HEK293 (cell line): ENCODE data around the gene CALCOCO1.

ENCODE experiments used
- AEBP2 ChIP-seq: fragments of 450-650 bp; formaldehyde crosslinking; IDR thresholded peaks from 2 replicates; pipeline ENCODE4 v1.5.1; 2016; ENCODE audit warnings: missing biosample characterization, missing genetic modification characterization, borderline replicate concordance
- CTCF ChIP-seq: fragments of 450-650 bp; formaldehyde crosslinking; IDR thresholded peaks from 2 replicates; pipeline ENCODE4 v1.5.1; 2016; ENCODE audit warnings: missing biosample characterization, missing genetic modification characterization
- OSR2 ChIP-seq: fragments of 450-650 bp; formaldehyde crosslinking; IDR thresholded peaks from 2 replicates; pipeline ENCODE4 v1.5.1; 2016; ENCODE audit warnings: missing biosample characterization, missing genetic modification characterization
- REST ChIP-seq: fragments of 450-650 bp; formaldehyde crosslinking; IDR thresholded peaks from 2 replicates; pipeline ENCODE4 v1.5.1; 2016; ENCODE audit warnings: missing biosample characterization, missing genetic modification characterization
- YY1 ChIP-seq: fragments of 450-650 bp; formaldehyde crosslinking; IDR thresholded peaks from 2 replicates; pipeline ENCODE4 v1.5.1; 2018; ENCODE audit warnings: missing biosample characterization, missing genetic modification characterization
- ZBTB11 ChIP-seq: fragments of 450-650 bp; formaldehyde crosslinking; conservative IDR thresholded peaks from 2 replicates; pipeline ENCODE4 v1.5.1; 2016; ENCODE audit warnings: low read depth, missing biosample characterization, missing genetic modification characterization
- ZEB2 ChIP-seq: fragments of 450-650 bp; formaldehyde crosslinking; IDR thresholded peaks from 2 replicates; pipeline ENCODE4 v1.5.1; 2016; ENCODE audit warnings: missing biosample characterization, missing genetic modification characterization
- ZNF2 ChIP-seq: fragments of 450-650 bp; formaldehyde crosslinking; IDR thresholded peaks from 2 replicates; pipeline ENCODE4 v1.5.1; 2016; ENCODE audit warnings: missing biosample characterization, missing genetic modification characterization
- ZNF211 ChIP-seq: fragments of 450-650 bp; formaldehyde crosslinking; IDR thresholded peaks from 2 replicates; pipeline ENCODE4 v1.5.1; 2016; ENCODE audit warnings: low read depth, missing biosample characterization, missing genetic modification characterization
- ZNF544 ChIP-seq: fragments of 450-650 bp; formaldehyde crosslinking; IDR thresholded peaks from 2 replicates; pipeline ENCODE4 v1.5.0; 2017; ENCODE audit warnings: missing biosample characterization, missing genetic modification characterization
- ZNF610 ChIP-seq: fragments of 450-650 bp; formaldehyde crosslinking; IDR thresholded peaks from 2 replicates; pipeline ENCODE4 v1.5.1; 2016; ENCODE audit warnings: missing biosample characterization, missing genetic modification characterization, borderline replicate concordance
- ZNF768 ChIP-seq: fragments of 450-650 bp; formaldehyde crosslinking; IDR thresholded peaks from 2 replicates; pipeline ENCODE4 v1.5.1; 2018; ENCODE audit warnings: missing biosample characterization, mild to moderate bottlenecking, missing genetic modification characterization
- TF ChIP-seq, protein P1 (sequence below): fragments of 450-650 bp; formaldehyde crosslinking; IDR thresholded peaks from 2 replicates; pipeline ENCODE4 v1.5.1; 2017; ENCODE audit warnings: missing biosample characterization, mild to moderate bottlenecking, missing genetic modification characterization, moderate library complexity

DNA sequence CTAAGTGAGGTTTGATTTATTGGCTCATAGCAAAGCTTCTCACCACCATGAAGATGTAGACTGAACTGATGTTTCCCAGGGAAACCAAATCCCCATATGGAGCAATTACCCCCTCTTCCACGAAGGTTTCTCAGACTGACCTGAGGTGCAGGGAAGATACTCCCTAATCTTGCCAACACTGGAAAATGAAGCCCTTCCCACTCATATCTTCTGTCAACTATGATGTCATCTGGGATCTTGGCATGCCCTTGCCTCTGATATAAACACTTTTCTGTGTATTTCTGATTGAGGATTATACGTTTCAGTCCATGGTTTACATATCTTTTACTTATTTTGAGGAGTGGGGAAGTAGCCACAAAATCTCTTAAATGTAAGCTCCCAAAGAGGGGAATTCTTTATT is 38.6 kb upstream of the CALCOCO1 start:
- TF ChIP-seq CTCF (tag by site-specific recombination) = no peak
- no peak for TF ChIP-seq AEBP2 (tag by site-specific recombination)
- TF ChIP-seq ZNF211 (tag by site-specific recombination) = no peak
- no peak for TF ChIP-seq OSR2
- TF ChIP-seq, protein P1, sequence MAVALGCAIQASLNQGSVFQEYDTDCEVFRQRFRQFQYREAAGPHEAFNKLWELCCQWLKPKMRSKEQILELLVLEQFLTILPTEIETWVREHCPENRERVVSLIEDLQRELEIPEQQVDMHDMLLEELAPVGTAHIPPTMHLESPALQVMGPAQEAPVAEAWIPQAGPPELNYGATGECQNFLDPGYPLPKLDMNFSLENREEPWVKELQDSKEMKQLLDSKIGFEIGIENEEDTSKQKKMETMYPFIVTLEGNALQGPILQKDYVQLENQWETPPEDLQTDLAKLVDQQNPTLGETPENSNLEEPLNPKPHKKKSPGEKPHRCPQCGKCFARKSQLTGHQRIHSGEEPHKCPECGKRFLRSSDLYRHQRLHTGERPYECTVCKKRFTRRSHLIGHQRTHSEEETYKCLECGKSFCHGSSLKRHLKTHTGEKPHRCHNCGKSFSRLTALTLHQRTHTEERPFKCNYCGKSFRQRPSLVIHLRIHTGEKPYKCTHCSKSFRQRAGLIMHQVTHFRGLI = no peak
- TF ChIP-seq ZBTB11 (tag by site-specific recombination) = no peak
- no peak for TF ChIP-seq YY1 (tag by site-specific recombination)
- TF ChIP-seq ZNF610 (tag by site-specific recombination) = no peak
- no peak for TF ChIP-seq ZNF768 (tag by site-specific recombination)
- TF ChIP-seq REST = no peak
- TF ChIP-seq ZEB2 (tag by site-specific recombination) = no peak
- no peak for TF ChIP-seq ZNF544 (tag by site-specific recombination)
- TF ChIP-seq ZNF2 (tag by site-specific recombination) = no peak
